DND-41 (cell line): ENCODE measurements around the gene MICB.

ENCODE experiments used
- ATAC-seq: fragments of 200-7000 bp; cut with Tn5 transposase; 3 replicates; pipeline ENCODE4 v1.9.1; 2021; ENCODE audit warnings: low read depth; ENCODE audit not compliant: insufficient read depth
- DNase-seq: peaks from one replicate; pipeline ENCODE4 v3.0.0-alpha.2; 2020
- H2AFZ ChIP-seq: 2 replicates; pipeline ENCODE4 v1.6.0; 2012; ENCODE audit warnings: low read depth, low read length
- H3K27ac ChIP-seq: 2 replicates; pipeline ENCODE4 v1.5.1; 2012; ENCODE audit warnings: low read length, inconsistent platforms
- H3K27me3 ChIP-seq: fragments of 200-600 bp; sonication (generic); 2 replicates; pipeline ENCODE4 v1.6.0; 2012; ENCODE audit warnings: low read length, mild to moderate bottlenecking, inconsistent platforms; ENCODE audit not compliant: insufficient read depth, poor library complexity
- H3K36me3 ChIP-seq: 2 replicates; pipeline ENCODE4 v1.5.1; 2012; ENCODE audit warnings: low read length, inconsistent platforms; ENCODE audit not compliant: insufficient read depth
- H3K4me1 ChIP-seq: 2 replicates; pipeline ENCODE4 v1.5.1; 2012; ENCODE audit warnings: mild to moderate bottlenecking, low read length; ENCODE audit not compliant: insufficient read depth
- H3K4me2 ChIP-seq: 2 replicates; pipeline ENCODE4 v1.6.0; 2012; ENCODE audit warnings: mild to moderate bottlenecking, moderate library complexity, low read length, inconsistent platforms; ENCODE audit not compliant: insufficient read depth
- H3K4me3 ChIP-seq, 2 experiments: fragments of 200-600 bp in 1 of 2; shearing (Covaris generic) in 1 of 2; 2 replicates each; pipeline ENCODE4 v1.5.1; 2012 to 2016; ENCODE audit warnings: inconsistent platforms in 2 of 2, low read length in 2 of 2, mild to moderate bottlenecking in 2 of 2, low read depth in 1 of 2, moderate library complexity in 1 of 2
- H3K79me2 ChIP-seq: 2 replicates; pipeline ENCODE4 v1.6.0; 2012; ENCODE audit warnings: low read length, inconsistent platforms; ENCODE audit not compliant: insufficient read depth
- H3K9ac ChIP-seq: 2 replicates; pipeline ENCODE4 v1.6.0; 2012; ENCODE audit warnings: low read depth, mild to moderate bottlenecking, inconsistent platforms, low read length, moderate library complexity
- H3K9me3 ChIP-seq: 2 replicates; pipeline ENCODE4 v1.5.1; 2012; ENCODE audit warnings: low read length, moderate library complexity, mild to moderate bottlenecking, inconsistent platforms; ENCODE audit not compliant: insufficient read depth, severe bottlenecking
- H4K20me1 ChIP-seq: 2 replicates; pipeline ENCODE4 v1.6.0; 2012; ENCODE audit warnings: low read length; ENCODE audit not compliant: insufficient read depth
- CTCF ChIP-seq: IDR thresholded peaks from 2 replicates; pipeline ENCODE4 v1.5.1; 2012; ENCODE audit warnings: borderline replicate concordance, low read length, moderate library complexity, mild to moderate bottlenecking; ENCODE audit not compliant: poor library complexity, severe bottlenecking; ENCODE audit errors: extremely low read depth
- EZH2 ChIP-seq: IDR thresholded peaks from 3 replicates; pipeline ENCODE4 v1.6.1; 2012; ENCODE audit warnings: borderline replicate concordance, low read depth, mild to moderate bottlenecking, moderate library complexity, low read length, inconsistent platforms; ENCODE audit not compliant: severe bottlenecking

MICB gene

DNA sequence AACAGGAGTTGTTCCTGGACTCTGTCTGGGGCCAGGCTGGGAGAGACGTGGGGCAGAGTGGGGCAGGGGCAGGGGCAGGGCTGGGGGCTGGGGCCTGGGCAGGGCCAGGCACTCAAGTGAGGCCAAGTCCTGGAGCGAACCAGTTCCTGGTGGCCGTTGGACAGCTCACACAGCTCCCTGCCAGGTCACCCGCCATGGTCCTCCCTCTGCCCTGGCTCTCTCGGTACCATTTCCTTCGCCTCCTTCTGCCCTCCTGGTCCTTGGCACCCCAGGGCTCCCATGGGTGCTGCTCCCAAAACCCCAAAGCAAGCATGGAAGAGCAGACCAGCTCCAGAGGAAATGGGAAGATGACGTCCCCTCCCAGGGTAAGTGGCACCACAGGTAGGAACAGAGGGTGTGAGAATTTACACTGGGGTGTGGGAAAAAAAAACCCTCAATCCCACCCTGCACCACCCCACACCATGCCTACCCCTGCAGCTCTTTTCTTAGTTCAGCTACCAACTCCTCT is 30.9 kb downstream of the MICB start, which contains the start of gene MCCD1:
Gene MCCD1 (plus strand): TSS at position 142 of the 508 bp plus-strand sequence. CDS start 53 bp downstream, at position 195.
- no peak within 1 kb of the TSS for H3K27ac ChIP-seq
- no peak within 1 kb of the TSS for H3K9ac ChIP-seq
- TF ChIP-seq CTCF, result no peak
- no peak within 1 kb of the TSS for H3K4me3 ChIP-seq
- H2AFZ ChIP-seq, result no peak within 1 kb of the TSS
- no peaks in the 10 kb centered on the region for H3K27me3 ChIP-seq
- H3K79me2 ChIP-seq, result peaks cover 6% of the 10 kb centered on the region; the same call in 1 of the 2 replicates
- H3K9me3 ChIP-seq, result no peaks in the 10 kb centered on the region
- H3K4me1 ChIP-seq, result no peaks in the 10 kb centered on the region
- H3K36me3 ChIP-seq, result peaks cover 44% of the 10 kb centered on the region
- no peak within 1 kb of the TSS for H3K4me2 ChIP-seq
- ATAC-seq, result peak; percentile 27
- H4K20me1 ChIP-seq, result peaks cover 47% of the 10 kb centered on the region
- no peak for DNase-seq

GRCh38 chr6:31529329-31530150 is 31.6 kb downstream of the MICB start:
- Histone ChIP-seq H3K4me1 (no peaks in the 10 kb centered on the region), H3K4me2 (no peak overlapping the region), H3K36me3 (peaks cover 51% of the 10 kb centered on the region), H3K27me3 (no peaks in the 10 kb centered on the region), H2AFZ (no peak overlapping the region), H3K9me3 (no peaks in the 10 kb centered on the region), H3K4me3 (no peak overlapping the region), H3K27ac (no peak overlapping the region), H3K79me2 (peaks cover 12% of the 10 kb centered on the region; the same call in 1 of the 2 replicates), H3K9ac (no peak overlapping the region), H4K20me1 (peaks cover 54% of the 10 kb centered on the region)
- ATAC-seq (peak; percentile 44), DNase-seq (no peak)
- TF ChIP-seq CTCF (no peak), EZH2 (no peak)

- H3K27me3 ChIP-seq, result no peaks in the 10 kb centered on the region
- 0 out of 2 replicates have a peak, but pooled peaks cover 3% of the 10 kb centered on the region for H3K4me1 ChIP-seq
- peaks cover 65% of the 10 kb centered on the region for H4K20me1 ChIP-seq
- no peak overlapping the region for H2AFZ ChIP-seq
- no peak overlapping the region for H3K9ac ChIP-seq
- H3K9me3 ChIP-seq, result no peaks in the 10 kb centered on the region
- H3K4me3 ChIP-seq, result no peak overlapping the region
- H3K4me2 ChIP-seq, result no peak overlapping the region
- TF ChIP-seq EZH2, result no peak
- TF ChIP-seq CTCF, result no peak
- ATAC-seq (no peak), DNase-seq (no peak)
- peaks cover 62% of the 10 kb centered on the region for H3K36me3 ChIP-seq
- H3K79me2 ChIP-seq, result peaks cover 24% of the 10 kb centered on the region
- no peak overlapping the region for H3K27ac ChIP-seq
These were observed 32.7 kb downstream of the MICB start for GRCh38 chr6:31530659-31531058.
